ENCODE measurements around the gene GPR146. TPM values are rescaled to one million over a fixed set of nuclear protein-coding genes. Genes with fewer than 3 reads are reported as not detected.

GPR146 gene
- total and polyA plus RNA-seq, 9 of the 15 experiments (the other 6 are each of a cell fraction or from before 2014, with no cell fraction given): 0.22 to 3.6 (median 0.64) TPM; not detected in 2

- TF ChIP-seq, protein P1, sequence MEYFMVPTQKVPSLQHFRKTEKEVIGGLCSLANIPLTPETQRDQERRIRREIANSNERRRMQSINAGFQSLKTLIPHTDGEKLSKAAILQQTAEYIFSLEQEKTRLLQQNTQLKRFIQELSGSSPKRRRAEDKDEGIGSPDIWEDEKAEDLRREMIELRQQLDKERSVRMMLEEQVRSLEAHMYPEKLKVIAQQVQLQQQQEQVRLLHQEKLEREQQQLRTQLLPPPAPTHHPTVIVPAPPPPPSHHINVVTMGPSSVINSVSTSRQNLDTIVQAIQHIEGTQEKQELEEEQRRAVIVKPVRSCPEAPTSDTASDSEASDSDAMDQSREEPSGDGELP (CRISPR knock-in tag; IDR thresholded peaks at IDR 0.05; ENCODE audit: borderline replicate concordance): peak; percentile 87
- TF ChIP-seq FOXK2 (conservative IDR thresholded peaks at IDR 0.05 in 1 of 2, IDR thresholded peaks at IDR 0.05 in 1 of 2; ENCODE audit: low read depth in 2 of 2) (peak; percentile 97 to 98), MEIS2 (IDR thresholded peaks at IDR 0.05; ENCODE audit: partially characterized antibody) (peak; percentile 83), ZNF583 (CRISPR knock-in tag; IDR thresholded peaks at IDR 0.05) (peak; percentile 16; the same call in 1 of the 2 replicates), CREM (IDR thresholded peaks at IDR 0.05; ENCODE audit: low read depth) (peak; percentile 27; the same call in 1 of the 2 replicates), TEAD4 (IDR thresholded peaks at IDR 0.05; ENCODE audit: low read length) (no peak), TEAD4 (CRISPR knock-in tag; IDR thresholded peaks at IDR 0.05; ENCODE audit: borderline replicate concordance) (no peak), MCM2 (IDR thresholded peaks at IDR 0.05; ENCODE audit: low read depth) (no peak), ESRRA (IDR thresholded peaks at IDR 0.05; ENCODE audit: borderline replicate concordance, low read depth) (peak; percentile 40; the same call in 1 of the 2 replicates), ZSCAN29 (IDR thresholded peaks at IDR 0.05) (no peak), NRF1 (conservative IDR thresholded peaks at IDR 0.05 in 1 of 2, IDR thresholded peaks at IDR 0.05 in 1 of 2) (peak; percentile 97 to 98), CBFB (CRISPR knock-in tag; IDR thresholded peaks at IDR 0.05) (peak; percentile 87; the same call in 1 of the 2 replicates), SP1 (CRISPR knock-in tag; IDR thresholded peaks at IDR 0.05) (peak; percentile 64; the same call in 1 of the 2 replicates), TCF3 (CRISPR knock-in tag; IDR thresholded peaks at IDR 0.05) (peak; percentile 66), CCNT2 (IDR thresholded peaks at IDR 0.05; ENCODE audit: borderline replicate concordance, extremely low read depth, insufficient read length, low read depth, low read length) (no peak)
- TF ChIP-seq, protein P2, sequence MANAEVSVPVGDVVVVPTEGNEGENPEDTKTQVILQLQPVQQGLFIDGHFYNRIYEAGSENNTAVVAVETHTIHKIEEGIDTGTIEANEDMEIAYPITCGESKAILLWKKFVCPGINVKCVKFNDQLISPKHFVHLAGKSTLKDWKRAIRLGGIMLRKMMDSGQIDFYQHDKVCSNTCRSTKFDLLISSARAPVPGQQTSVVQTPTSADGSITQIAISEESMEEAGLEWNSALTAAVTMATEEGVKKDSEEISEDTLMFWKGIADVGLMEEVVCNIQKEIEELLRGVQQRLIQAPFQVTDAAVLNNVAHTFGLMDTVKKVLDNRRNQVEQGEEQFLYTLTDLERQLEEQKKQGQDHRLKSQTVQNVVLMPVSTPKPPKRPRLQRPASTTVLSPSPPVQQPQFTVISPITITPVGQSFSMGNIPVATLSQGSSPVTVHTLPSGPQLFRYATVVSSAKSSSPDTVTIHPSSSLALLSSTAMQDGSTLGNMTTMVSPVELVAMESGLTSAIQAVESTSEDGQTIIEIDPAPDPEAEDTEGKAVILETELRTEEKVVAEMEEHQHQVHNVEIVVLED (CRISPR knock-in tag; IDR thresholded peaks at IDR 0.05): no peak
These were observed 10.6 kb downstream of the GPR146 start (continued) for GRCh38 chr7:1054861-1055450.
